T-helper 2 cell treated with Interferon-gamma antibody and Interleukin-4, amounts not matched to agents 100 ng/mL and 5 ng/mL, for 36 hours (primary cell): ENCODE measurements around the gene NFYC. TPM values are rescaled to one million over a fixed set of nuclear protein-coding genes. Genes with fewer than 3 reads are reported as not detected.

Source experiments
- intact Hi-C: fragments of 100-400 bp; cut with micrococcal nuclease; formaldehyde crosslinking; loops from one replicate; pipeline ENCODE4 v1.15.1; 2023
- total RNA-seq: library from RNA; stranded (reverse); gene quantifications from 2 replicates; pipeline ENCODE4 v1.2.3, GENCODE V29; 2022

NFYC gene
- total RNA-seq, 1 donor from 2014 or later = 83.4 TPM

GRCh38 chr1:40776236-40777072 is 85.0 kb downstream of the NFYC start:
- intact Hi-C loops = no loop called here

- intact Hi-C loops = no loop called here
These were observed 85.9 kb downstream of the NFYC start for GRCh38 chr1:40777224-40777970.

- intact Hi-C loops = no loop called here
These were observed 89.4 kb downstream of the NFYC start for GRCh38 chr1:40780678-40781607.

DNA sequence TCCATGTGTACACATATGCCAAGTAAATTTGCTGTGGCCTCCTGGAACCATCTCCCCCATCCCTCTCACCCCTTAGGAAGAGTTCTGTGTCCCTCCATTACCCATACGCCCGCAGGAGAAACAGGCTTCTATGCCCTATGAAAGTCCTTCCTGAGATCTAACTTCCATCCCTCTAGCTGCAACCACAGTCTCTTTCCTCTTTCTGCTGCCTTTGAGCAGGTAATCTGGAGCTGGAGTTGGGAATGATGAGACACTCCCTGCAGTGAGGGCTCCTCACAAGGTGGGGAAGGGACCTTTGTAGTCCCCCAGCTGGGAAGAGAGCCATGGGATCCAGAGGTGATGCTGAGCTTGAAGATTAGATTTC is 90.1 kb downstream of the NFYC start:
- intact Hi-C loops = no loop called here

DNA sequence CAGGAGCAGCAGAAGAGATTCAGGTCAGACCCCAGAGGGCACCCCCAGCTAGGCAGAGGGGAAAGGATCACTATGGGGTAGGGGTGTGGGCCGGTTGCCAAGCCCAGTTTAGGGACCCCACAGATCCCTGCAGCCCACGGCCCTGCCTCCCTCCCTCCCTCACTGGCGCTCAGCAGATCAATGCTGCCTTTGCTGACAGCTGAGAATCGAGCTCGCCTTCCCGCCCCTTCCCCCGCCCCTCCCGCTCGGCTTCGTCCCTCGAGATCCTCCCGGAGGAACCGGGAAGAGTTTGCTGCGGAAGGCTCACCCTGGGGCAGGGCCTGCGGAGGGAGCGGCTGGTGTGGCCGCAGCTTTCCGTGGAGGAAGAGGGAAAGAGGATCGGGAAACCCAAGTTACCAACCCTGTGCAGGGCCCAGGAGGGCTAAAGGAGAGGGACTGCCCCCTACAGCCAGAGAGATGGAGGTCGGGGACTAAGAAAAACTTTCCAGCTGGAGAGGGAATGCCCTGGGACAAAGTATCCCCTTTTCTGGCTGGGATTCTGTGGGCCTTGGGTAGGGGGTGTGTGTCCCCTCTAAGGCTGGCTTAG is 91.0 kb downstream of the NFYC start:
- intact Hi-C loops = no loop called here

DNA sequence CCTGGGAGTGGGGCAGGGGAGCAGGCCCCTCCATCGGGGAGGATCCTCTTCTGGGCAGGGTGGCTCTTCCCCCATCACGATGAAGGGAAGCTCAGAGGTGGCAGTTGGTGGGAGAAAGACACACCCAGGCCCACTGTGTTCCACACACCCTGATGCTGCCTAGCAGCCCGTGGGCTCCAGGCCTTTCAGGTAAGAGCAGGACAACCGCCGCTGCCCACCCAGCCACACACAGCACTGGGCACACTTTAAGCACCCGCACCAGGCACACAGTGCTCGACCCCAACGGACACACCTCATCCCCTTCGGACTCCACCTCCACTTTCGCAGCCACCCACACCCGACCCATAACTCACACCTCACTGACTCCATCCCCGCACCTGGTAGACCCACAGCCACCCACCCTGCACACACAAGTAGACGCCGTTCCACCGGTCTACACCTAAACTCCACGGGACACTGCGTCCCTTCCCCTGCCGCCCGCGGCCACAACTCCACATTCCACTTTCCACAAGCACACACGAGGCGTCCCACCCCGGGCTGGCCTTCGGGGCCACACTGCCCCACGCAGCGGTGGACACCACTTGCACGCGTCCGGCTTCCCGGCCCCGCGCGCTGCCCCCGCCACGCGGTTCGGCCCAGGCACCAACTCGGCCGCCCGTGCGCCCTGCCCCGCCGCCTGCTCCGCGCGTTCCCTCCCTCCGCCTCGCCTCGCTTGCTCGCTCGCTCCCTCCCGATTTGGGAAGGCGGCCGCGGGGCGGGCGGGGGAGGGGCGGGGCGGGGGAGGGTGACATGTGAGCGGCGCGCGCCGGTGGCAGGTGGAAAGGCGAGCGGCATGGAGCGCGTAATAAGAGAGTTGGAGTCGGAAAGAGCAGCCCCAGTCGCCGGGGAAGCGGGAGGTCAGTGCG is 91.7 kb downstream of the NFYC start, which contains the start of gene KCNQ4:
TSS of gene KCNQ4 (plus strand) at position 787 of the 905 bp plus-strand sequence. CDS start 307 bp downstream, outside the sequence.
- intact Hi-C loops = no loop called here

- intact Hi-C loops = no loop called here
These were observed 92.8 kb downstream of the NFYC start for GRCh38 chr1:40784141-40784770.

- intact Hi-C loops = no loop called here
These were observed 93.3 kb downstream of the NFYC start for GRCh38 chr1:40784771-40785151.

- intact Hi-C loops = no loop called here
These were observed 93.9 kb downstream of the NFYC start for GRCh38 chr1:40785446-40785845.

DNA sequence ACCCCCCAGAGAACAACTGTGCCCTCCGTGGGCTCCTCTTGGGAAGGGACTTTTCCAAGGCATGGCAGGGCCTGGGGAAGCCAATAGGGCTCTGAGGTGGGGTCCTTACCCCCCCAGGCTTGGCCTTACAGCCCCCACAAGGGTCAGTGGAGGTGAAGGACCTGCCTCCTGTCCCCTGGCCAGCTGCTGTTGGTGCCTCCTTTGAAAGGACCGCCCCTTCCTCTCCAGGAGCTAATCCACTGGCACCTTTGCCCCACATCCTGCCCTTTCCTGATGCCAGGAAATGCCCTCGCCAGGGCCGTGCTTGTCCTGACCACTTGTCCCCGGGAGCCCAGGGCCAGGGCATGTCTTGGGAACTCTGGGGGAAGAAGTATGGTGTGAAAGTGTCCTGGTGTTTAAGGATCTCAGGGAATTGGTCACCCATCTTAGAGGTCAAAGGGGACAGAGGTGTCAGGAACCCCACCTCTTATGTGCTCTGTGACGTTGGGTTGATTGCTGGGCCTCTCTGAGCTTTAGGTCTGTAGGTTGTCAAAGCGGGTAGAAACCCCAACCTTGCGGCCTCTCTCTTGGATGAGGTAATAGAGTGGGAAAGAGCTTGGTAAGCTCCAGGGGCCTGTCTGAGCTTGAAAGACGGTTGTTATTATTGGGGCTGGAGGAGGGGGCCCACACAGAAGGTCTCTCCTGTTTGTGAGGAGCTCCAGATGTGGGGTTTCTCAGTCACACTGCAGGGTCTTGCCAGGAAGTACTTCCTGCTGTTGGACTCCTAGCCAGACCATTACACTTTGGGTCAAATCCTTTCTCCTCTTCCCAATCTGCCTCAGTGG is 94.9 kb downstream of the NFYC start:
- intact Hi-C loops = no loop called here

DNA sequence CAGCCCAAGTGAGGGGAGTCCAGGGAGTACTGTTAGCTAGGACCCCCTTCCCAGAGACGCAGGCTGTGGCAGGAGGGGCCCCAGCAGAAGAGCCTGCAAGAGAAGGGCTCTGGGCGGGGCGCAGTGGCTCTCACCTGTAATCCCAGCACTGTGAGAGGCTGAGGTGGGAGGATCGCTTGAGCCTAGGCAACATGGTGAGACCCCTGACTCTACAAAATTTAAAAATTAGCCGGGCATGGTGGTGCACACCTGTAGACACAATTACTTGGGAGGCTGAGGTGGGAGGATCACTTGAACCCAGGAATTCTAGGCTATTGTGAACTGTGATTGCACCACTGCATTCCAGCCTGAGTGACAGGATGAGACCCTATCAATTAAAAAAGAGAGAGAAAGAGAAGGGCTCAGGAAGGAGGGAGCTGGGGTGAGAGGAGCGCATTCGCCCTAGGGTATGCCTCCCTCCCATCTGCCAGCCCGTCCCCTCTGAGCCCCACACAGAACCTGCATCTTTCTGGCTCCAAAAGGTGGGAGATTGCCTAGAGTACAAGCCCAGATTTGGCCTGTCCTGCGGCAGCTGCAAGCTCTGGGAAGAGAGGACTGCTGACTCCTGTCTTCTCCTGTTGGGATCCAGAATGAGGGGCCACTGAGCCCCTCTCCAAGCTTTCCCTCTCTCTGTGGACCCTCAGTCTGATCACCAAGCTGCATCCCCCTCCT is 95.6 kb downstream of the NFYC start:
- intact Hi-C loops = no loop called here

DNA sequence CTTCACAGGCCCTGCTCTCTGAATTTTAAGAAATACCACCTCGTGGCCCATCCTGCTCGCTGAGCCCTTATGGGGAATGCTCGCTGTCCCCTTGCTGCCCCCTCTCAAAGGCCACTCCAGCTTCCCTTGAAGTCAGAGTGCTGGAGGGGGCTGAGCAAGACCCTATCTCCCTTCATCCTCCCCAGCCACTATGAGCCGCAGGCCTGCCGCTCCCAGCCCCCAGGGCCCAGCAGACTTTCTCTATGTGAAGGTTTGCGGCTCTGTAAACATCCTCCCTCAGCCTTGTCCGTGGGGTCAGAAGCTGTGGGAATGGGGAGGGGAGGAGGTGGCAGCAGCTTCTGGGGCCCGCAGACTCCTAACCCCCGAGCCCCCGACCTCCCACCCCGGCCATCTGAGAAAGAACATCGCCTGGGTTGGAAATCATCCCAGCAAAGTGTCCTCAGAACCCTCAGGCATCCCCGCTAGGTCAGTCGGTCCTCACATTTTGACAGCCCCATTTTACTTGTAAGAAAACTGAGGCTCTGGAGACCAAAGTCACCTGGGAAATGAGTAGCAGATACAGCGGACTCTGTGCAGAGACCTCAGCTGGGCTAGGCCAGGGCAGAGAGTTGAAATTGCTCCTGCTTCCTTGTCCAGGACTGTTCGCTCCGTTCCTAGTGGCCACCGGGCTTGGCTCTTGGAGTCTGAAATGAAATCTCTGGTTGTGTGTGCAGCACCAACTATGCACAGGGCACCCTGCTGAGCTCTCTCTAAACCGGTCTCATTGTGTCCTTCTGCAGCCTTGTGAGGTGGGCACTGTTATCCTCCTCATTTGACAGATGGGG is 96.4 kb downstream of the NFYC start:
- intact Hi-C loops = no loop called here

- intact Hi-C loops = no loop called here
These were observed 97.2 kb downstream of the NFYC start for GRCh38 chr1:40788561-40789341.

- intact Hi-C loops = no loop called here
These were observed 97.8 kb downstream of the NFYC start for GRCh38 chr1:40789342-40789598.

DNA sequence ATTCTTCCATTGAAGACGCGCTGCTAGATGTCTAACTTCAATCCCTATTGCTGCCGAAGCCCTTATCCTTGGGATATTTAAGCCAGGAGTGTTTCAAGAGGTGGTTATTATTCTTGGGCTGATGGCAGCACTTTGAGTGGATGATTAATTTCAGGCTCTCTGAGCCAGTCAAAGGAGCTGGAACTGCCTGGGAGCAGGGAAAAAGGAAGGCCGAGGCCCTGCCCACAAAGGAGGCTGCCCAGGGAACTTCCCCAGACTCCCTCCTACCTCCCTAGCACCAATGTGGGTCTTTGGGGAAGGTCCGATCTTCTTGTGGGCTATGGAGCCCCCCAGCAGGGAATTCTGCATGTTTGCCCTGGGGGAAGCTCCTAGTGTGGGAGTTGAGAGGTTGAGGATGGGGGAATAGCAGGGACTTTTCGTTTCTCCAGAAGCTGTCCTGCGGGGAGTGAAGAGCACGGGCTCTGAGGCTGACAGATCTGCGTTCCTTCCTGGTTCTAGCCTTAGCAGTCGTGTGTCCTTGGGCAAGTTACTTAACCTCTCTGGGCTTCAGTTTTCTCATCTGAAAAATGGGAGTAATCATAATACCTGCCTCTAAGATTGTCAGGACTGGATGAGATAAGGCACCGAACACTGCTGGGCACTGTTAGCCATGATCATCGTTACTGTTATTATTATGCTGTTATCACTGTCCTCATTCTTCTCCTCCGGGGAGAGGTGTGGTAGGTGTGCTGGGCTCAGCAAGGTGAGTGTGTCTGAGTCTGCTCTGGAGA is 98.3 kb downstream of the NFYC start:
- intact Hi-C loops = no loop called here

DNA sequence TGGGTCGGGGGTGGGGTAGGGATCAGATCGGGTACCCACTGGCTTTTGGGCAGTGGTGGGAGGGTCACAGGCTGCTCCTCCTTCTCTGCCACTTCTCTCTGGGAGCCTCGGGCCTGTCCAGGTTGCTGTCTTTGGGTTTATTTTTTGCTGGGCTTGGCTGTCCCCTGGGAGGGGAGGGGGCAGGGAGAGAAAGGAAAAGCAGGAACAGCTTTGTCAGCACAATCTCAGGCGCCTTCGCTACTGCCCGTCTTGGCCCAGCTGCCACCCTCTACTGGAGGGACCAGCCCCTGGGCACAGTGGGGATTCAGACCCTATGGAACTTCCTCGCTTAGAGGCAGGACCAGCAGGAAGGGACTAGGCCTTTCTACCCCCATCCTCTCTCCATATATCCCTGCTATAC is 100.5 kb downstream of the NFYC start:
- intact Hi-C loops = no loop called here
